Mammary epithelial cell (primary cell): ENCODE results near the gene MYO5A.
"Not testable (repeated sequence)": the region's sequence is repeated elsewhere in the genome, so short reads cannot be mapped to it uniquely, and the experiment has no call there.

Experiments
- CTCF ChIP-seq, 2 donors: IDR thresholded peaks in 1 of 2; conservative IDR thresholded peaks in 1 of 2; 2 replicates each; pipeline ENCODE4 v1.5.1; 2011 to 2012; ENCODE audit warnings: inconsistent platforms in 2 of 2, low read length in 2 of 2, mild to moderate bottlenecking in 2 of 2, control low read depth in 1 of 2, low read depth in 1 of 2; ENCODE audit not compliant: insufficient read depth in 1 of 2; ENCODE audit errors: extremely low read depth in 1 of 2
- EZH2 ChIP-seq: IDR thresholded peaks from 2 replicates; pipeline ENCODE4 v1.6.1; 2012; ENCODE audit warnings: low read length, inconsistent platforms, borderline replicate concordance

GRCh38 chr15:52443205-52443604 lies 85.5 kb downstream of the MYO5A start:
- not testable (repeated sequence) for TF ChIP-seq CTCF (conservative IDR thresholded peaks at IDR 0.05 in 1 of 2, IDR thresholded peaks at IDR 0.05 in 1 of 2; ENCODE audit: extremely low read depth in 1 of 2, insufficient read depth in 1 of 2, low read depth in 1 of 2, low read length in 2 of 2); EZH2
